ENCODE measurements around the gene FYN. TPM values are rescaled to one million over a fixed set of nuclear protein-coding genes. Genes with fewer than 3 reads are reported as not detected.
"Not testable (repeated sequence)": the region's sequence is repeated elsewhere in the genome, so short reads cannot be mapped to it uniquely, and the experiment has no call there.

The FYN gene
- total RNA-seq, 2 donors from 2014 or later, result 287 to 304 TPM

- peak in 1 of 2 donors; percentile 33 for ATAC-seq
- H3K27ac Mint-ChIP-seq, result peak overlapping the region; percentile 65 to 97
- H3K9me3 Mint-ChIP-seq, result no peaks in the 10 kb centered on the region
- no peak for DNase-seq (ENCODE audit: low spot score in 2 of 2)
- peaks cover 20 to 31% of the 10 kb centered on the region in 2 donors for H3K36me3 Mint-ChIP-seq
Measured at GRCh38 chr6:111796310-111796918, 76.8 kb downstream of the FYN start.

GRCh38 chr6:111795558-111795957, 77.7 kb downstream of the FYN start:
- Mint-ChIP-seq H3K9me3 (peaks cover 0 to 2% of the 10 kb centered on the region in 2 donors), H3K36me3 (peaks cover 22 to 31% of the 10 kb centered on the region in 2 donors), H3K27ac (peak overlapping the region; percentile 91 to 97)
- peak in 1 of 2 donors; percentile 29 for ATAC-seq
- DNase-seq (ENCODE audit: low spot score in 2 of 2), result no peak

GRCh38 chr6:111794727-111795452, 78.4 kb downstream of the FYN start:
- Mint-ChIP-seq H3K27ac (peak overlapping the region; percentile 91 to 97), H3K36me3 (peaks cover 25 to 31% of the 10 kb centered on the region in 2 donors), H3K9me3 (peaks cover 0 to 4% of the 10 kb centered on the region in 2 donors)
- ATAC-seq, result peak; percentile 76 to 84
- DNase-seq (ENCODE audit: low spot score in 2 of 2), result no peak

GRCh38 chr6:111794300-111794699, 79.0 kb downstream of the FYN start:
- ATAC-seq, result no peak
- Mint-ChIP-seq H3K27ac (peak overlapping the region; percentile 91 to 97), H3K36me3 (peaks cover 25 to 26% of the 10 kb centered on the region in 2 donors), H3K9me3 (peaks cover 0 to 4% of the 10 kb centered on the region in 2 donors)
- DNase-seq (ENCODE audit: low spot score in 2 of 2), result no peak

- ATAC-seq (peak; percentile 42 to 57), DNase-seq (ENCODE audit: low spot score in 2 of 2) (no peak)
- Mint-ChIP-seq H3K27ac (peak overlapping the region; percentile 91 to 97), H3K9me3 (peaks cover 0 to 4% of the 10 kb centered on the region in 2 donors), H3K36me3 (peaks cover 25 to 26% of the 10 kb centered on the region in 2 donors)
Measured at GRCh38 chr6:111793711-111794111, 79.5 kb downstream of the FYN start.

- Mint-ChIP-seq H3K27ac (peak overlapping the region; percentile 91 to 97), H3K9me3 (peaks cover 0 to 4% of the 10 kb centered on the region in 2 donors), H3K36me3 (peaks cover 25 to 26% of the 10 kb centered on the region in 2 donors)
- no peak for DNase-seq (ENCODE audit: low spot score in 2 of 2)
- no peak for ATAC-seq
Measured at GRCh38 chr6:111792914-111793700, 80.1 kb downstream of the FYN start.

GRCh38 chr6:111792241-111792640, 81.0 kb downstream of the FYN start:
- peaks cover 25 to 26% of the 10 kb centered on the region in 2 donors for H3K36me3 Mint-ChIP-seq
- DNase-seq (ENCODE audit: low spot score in 2 of 2), result no peak
- H3K27ac Mint-ChIP-seq, result peak overlapping the region; percentile 18 to 97
- no peak for ATAC-seq
- H3K9me3 Mint-ChIP-seq, result peaks cover 0 to 4% of the 10 kb centered on the region in 2 donors

- H3K27ac Mint-ChIP-seq, result peak overlapping the region; percentile 39 to 97
- H3K36me3 Mint-ChIP-seq, result peaks cover 18 to 25% of the 10 kb centered on the region in 2 donors
- H3K9me3 Mint-ChIP-seq, result peaks cover 0 to 4% of the 10 kb centered on the region in 2 donors
- ATAC-seq, result no peak
- DNase-seq (ENCODE audit: low spot score in 2 of 2), result no peak
Measured at GRCh38 chr6:111791415-111791814, 81.8 kb downstream of the FYN start.

- H3K9me3 Mint-ChIP-seq, result peaks cover 0 to 4% of the 10 kb centered on the region in 2 donors
- no peak for ATAC-seq
- H3K36me3 Mint-ChIP-seq, result peaks cover 20 to 23% of the 10 kb centered on the region in 2 donors
Measured at GRCh38 chr6:111789598-111789997, 83.7 kb downstream of the FYN start.

GRCh38 chr6:111788379-111789276, 84.6 kb downstream of the FYN start:
- DNase-seq (ENCODE audit: low spot score in 2 of 2), result no peak
- Mint-ChIP-seq H3K36me3 (peaks cover 11 to 21% of the 10 kb centered on the region in 2 donors), H3K9me3 (peaks cover 0 to 4% of the 10 kb centered on the region in 2 donors), H3K27ac (no peak overlapping the region)
- no peak for ATAC-seq

More at GRCh38 chr6:111789598-111789997, 83.7 kb downstream of the FYN start:
- no peak for DNase-seq (ENCODE audit: low spot score in 2 of 2)
- H3K27ac Mint-ChIP-seq, result no peak overlapping the region

- not testable (repeated sequence) for DNase-seq (ENCODE audit: low spot score in 2 of 2); ATAC-seq; H3K9me3 Mint-ChIP-seq; H3K27ac Mint-ChIP-seq
- H3K36me3 Mint-ChIP-seq, result peaks cover 13 to 34% of the 10 kb centered on the region in 2 donors
Measured at GRCh38 chr6:111786151-111786550, 87.1 kb downstream of the FYN start.

GRCh38 chr6:111784433-111784832, 88.8 kb downstream of the FYN start:
- H3K36me3 Mint-ChIP-seq, result peaks cover 16 to 49% of the 10 kb centered on the region in 2 donors

GRCh38 chr6:111782887-111783466, 90.3 kb downstream of the FYN start:
- Mint-ChIP-seq H3K36me3 (peaks cover 26 to 56% of the 10 kb centered on the region in 2 donors), H3K9me3 (no peaks in the 10 kb centered on the region), H3K27ac (peak overlapping the region in 1 of 2 donors; percentile 53)
- no peak for DNase-seq (ENCODE audit: low spot score in 2 of 2)
- no peak for ATAC-seq

More at GRCh38 chr6:111784433-111784832, 88.8 kb downstream of the FYN start:
- Mint-ChIP-seq H3K27ac (peak overlapping the region in 1 of 2 donors; percentile 6), H3K9me3 (no peaks in the 10 kb centered on the region)
- ATAC-seq (no peak), DNase-seq (ENCODE audit: low spot score in 2 of 2) (no peak)

- Mint-ChIP-seq H3K36me3 (peaks cover 26 to 56% of the 10 kb centered on the region in 2 donors), H3K9me3 (no peaks in the 10 kb centered on the region), H3K27ac (peak overlapping the region; percentile 40 to 53)
- ATAC-seq (no peak), DNase-seq (ENCODE audit: low spot score in 2 of 2) (no peak)
Measured at GRCh38 chr6:111782192-111782809, 91.0 kb downstream of the FYN start.

Measured in activated naive CD4-positive, alpha-beta T cell treated with anti-CD3 and anti-CD28 coated beads, Interleukin-2, amount 50 U/mL, for 72 hours (primary cell).